ENCODE data around the gene DDX39A. TPM values are rescaled to one million over a fixed set of nuclear protein-coding genes. Genes with fewer than 3 reads are reported as not detected.
A peak's percentile ranks its signal among the peaks of the same experiment; 100 is the strongest.

Gene DDX39A
- total RNA-seq, 4 donors from 2014 or later: 59.2 to 144 (median 88.4) TPM

- TF ChIP-seq POLR2A (IDR thresholded peaks at IDR 0.05): no peak
- no peak for TF ChIP-seq CTCF (IDR thresholded peaks at IDR 0.05)
- H3K36me3 ChIP-seq: peaks cover 49 to 84% (median 56%) of the 10 kb centered on the region in 3 donors
- peaks cover 12 to 48% (median 18%) of the 10 kb centered on the region in 3 donors for H3K4me1 ChIP-seq
- no peak for DNase-seq
- no peaks in the 10 kb centered on the region for H3K9me3 ChIP-seq
- no peak overlapping the region for H3K4me3 ChIP-seq
- 81 to 87% methylated on average over 14 to 26 of the region's 38 CpGs for WGBS, 2 donors
- H3K27ac ChIP-seq: peak overlapping the region in 1 of 4 donors; percentile 39
- no peaks in the 10 kb centered on the region for H3K27me3 ChIP-seq
- intact Hi-C loops (cut with DNase I): loop anchor here (10.0 kb wide), 1 partner anchor 55 kb away; no protein-coding TSS in a partner anchor
Measured at GRCh38 chr19:14409146-14410023, 9.8 kb downstream of the DDX39A start.

GRCh38 chr19:14408491-14409145, 10.5 kb downstream of the DDX39A start:
- H3K27me3 ChIP-seq: no peaks in the 10 kb centered on the region
- H3K27ac ChIP-seq: no peak overlapping the region
- 76 to 81% methylated on average over 5 to 13 of the region's 20 CpGs for WGBS, 2 donors
- peaks cover 49 to 86% (median 56%) of the 10 kb centered on the region in 3 donors for H3K36me3 ChIP-seq
- intact Hi-C loops (cut with DNase I): loop anchor here (10.0 kb wide), 1 partner anchor 54 kb away; no protein-coding TSS in a partner anchor
- H3K4me1 ChIP-seq: peaks cover 4 to 40% (median 13%) of the 10 kb centered on the region in 3 donors
- DNase-seq: no peak
- H3K9me3 ChIP-seq: no peaks in the 10 kb centered on the region
- H3K4me3 ChIP-seq: no peak overlapping the region
- no peak for TF ChIP-seq POLR2A (IDR thresholded peaks at IDR 0.05)
- no peak for TF ChIP-seq CTCF (IDR thresholded peaks at IDR 0.05)

GRCh38 chr19:14407605-14408484, 11.3 kb downstream of the DDX39A start:
- H3K36me3 ChIP-seq: peaks cover 45 to 82% (median 53%) of the 10 kb centered on the region in 3 donors
- DNase-seq: no peak

More at GRCh38 chr19:14407605-14408484, 11.3 kb downstream of the DDX39A start:
- Histone ChIP-seq H3K27me3 (no peaks in the 10 kb centered on the region), H3K27ac (no peak overlapping the region), H3K9me3 (no peaks in the 10 kb centered on the region), H3K4me1 (peaks cover 0 to 32% (median 9%) of the 10 kb centered on the region in 3 donors), H3K4me3 (no peak overlapping the region)
- TF ChIP-seq POLR2A (IDR thresholded peaks at IDR 0.05): no peak
- no peak for TF ChIP-seq CTCF (IDR thresholded peaks at IDR 0.05)
- intact Hi-C loops (cut with DNase I): loop anchor here (10.0 kb wide), 1 partner anchor 53 kb away; no protein-coding TSS in a partner anchor
- WGBS, 2 donors: 48 to 63% methylated on average over 6 to 10 of the region's 20 CpGs

All from esophagus squamous epithelium (tissue), 5 donors.